GM18505 (cell line): Measurements from ENCODE around the gene INPPL1.
A peak's percentile ranks its signal among the peaks of the same experiment; 100 is the strongest.

ENCODE experiments used
- ATAC-seq: cut with Tn5 transposase; IDR thresholded peaks from one replicate; pipeline ENCODE4 v1.9.1; 2021; ENCODE audit not compliant: unreplicated experiment
- POLR2A ChIP-seq: IDR thresholded peaks from 4 replicates; pipeline ENCODE4 v1.6.1; 2011; ENCODE audit warnings: borderline replicate concordance; ENCODE audit not compliant: insufficient read depth, insufficient read length; ENCODE audit errors: extremely low read depth

The INPPL1 gene

GRCh38 chr11:72222106-72222891, 2.3 kb upstream of the INPPL1 start:
- no peak for TF ChIP-seq POLR2A

DNA sequence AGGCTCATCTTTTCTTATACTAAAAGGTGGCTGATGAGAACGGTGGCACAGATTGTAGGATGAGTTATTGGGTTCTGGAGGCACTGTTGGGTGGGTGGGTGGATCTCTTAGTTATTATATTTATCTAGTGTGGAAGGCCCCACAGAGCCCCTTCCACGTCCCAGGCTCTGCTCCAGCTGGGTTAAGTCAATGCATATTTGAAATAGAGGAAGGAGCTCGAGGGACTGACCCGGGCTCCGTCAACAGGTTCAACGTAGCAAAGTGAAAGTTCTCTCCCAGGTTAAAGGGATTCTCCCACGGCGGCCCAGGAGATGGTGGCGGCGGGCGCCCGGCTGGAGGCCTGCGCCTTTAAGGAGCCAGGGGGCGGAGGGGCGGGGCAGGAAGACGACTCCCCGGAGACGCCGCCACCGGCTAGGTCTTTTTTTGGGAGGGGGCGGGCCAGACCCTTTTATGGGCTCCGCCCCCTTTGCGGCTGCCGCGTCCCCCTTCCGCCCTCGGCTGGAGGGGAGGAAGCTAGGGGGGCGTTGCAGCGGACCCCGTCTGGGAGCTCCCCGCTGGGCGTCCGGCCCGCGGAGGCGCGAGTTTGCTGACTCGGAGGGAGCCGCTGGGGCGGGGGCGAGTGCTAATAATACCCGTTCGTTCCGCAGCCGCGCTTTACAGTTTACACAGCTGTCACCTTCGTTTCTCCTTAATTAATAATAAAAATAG, 1.5 kb upstream of the INPPL1 start:
- ATAC-seq, result peak; percentile 62
- no peak for TF ChIP-seq POLR2A

More at GRCh38 chr11:72222106-72222891, 2.3 kb upstream of the INPPL1 start:
- no peak for ATAC-seq

GRCh38 chr11:72223615-72224563, 678 bp upstream of the INPPL1 start:
- TF ChIP-seq POLR2A, result no peak
- peak; percentile 42 for ATAC-seq

DNA sequence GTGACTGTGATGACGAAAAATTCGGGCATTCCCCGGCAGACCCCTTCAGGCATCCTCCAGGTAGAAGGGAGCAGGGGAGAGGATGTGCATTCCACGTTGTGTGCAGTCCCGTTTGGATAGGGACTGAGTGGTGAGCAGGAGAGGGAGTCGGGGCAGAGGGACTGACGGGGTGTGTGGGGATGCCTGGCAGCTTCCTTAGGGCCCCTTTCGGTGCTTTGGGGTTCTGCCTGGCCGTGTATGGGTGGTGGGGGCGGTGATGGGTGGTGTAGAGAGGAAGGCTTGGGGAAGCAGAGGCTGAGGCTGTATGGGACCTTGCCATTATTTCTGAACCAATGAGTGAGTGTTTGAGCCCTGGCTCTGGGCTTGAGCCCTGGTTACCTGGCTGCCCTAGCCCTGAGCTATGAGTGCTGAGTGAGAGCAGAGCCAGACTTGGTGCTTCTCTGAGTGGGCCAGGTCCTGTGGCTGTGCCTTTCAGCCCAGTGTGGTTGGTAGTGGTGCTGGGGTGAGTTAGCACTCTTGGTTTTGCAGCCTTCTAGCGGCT, 914 bp downstream of the INPPL1 start:
- TF ChIP-seq POLR2A, result no peak
- ATAC-seq, result no peak

- no peak for TF ChIP-seq POLR2A
- ATAC-seq, result no peak
These were observed 2.1 kb downstream of the INPPL1 start for GRCh38 chr11:72226701-72227100.

- no peak for TF ChIP-seq POLR2A
- ATAC-seq, result no peak
These were observed 3.0 kb downstream of the INPPL1 start for GRCh38 chr11:72227316-72228228.

DNA sequence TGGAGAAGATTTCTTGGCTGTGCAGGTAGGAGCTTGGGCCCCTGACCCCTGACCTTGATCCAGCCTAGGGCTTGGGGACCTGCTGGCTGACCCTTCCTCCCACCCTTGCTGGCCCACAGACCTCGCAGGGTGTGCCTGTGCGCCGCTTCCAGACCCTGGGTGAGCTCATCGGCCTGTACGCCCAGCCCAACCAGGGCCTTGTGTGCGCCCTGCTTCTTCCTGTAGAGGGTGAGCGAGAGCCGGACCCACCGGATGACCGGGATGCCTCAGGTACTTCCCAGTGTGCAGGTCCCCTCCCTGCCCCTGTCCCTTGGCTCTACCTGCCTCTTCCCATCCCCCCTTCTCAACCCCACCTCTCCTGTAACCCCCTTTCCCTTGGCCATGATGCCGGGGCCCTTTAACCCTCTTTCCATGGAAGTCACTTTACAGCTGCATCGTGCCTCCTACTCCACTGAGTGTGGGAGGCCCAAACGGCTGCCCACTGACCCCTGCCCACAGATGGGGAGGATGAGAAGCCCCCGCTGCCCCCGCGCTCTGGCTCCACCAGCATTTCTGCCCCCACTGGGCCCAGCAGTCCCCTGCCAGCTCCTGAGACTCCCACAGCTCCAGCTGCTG, 3.8 kb downstream of the INPPL1 start:
- no peak for ATAC-seq
- TF ChIP-seq POLR2A, result no peak

DNA sequence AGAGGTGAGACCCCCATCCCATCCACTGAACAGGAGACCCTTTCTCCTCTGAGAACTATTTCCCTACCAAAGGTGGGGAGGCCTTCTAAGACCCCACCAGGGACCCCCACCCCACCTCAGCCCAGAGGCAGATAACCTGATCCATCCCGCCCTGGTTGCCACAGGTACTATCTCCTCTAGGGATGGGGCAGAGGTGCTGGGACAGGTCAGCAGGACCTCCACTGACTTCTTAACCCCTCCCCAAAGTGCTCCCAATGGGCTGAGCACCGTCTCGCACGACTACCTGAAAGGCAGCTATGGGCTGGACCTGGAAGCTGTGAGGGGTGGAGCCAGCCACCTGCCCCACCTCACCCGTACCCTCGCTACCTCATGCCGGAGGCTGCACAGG, 4.3 kb downstream of the INPPL1 start:
- no peak for ATAC-seq
- no peak for TF ChIP-seq POLR2A

GRCh38 chr11:72229336-72229924, 4.9 kb downstream of the INPPL1 start:
- TF ChIP-seq POLR2A, result no peak
- ATAC-seq, result no peak

DNA sequence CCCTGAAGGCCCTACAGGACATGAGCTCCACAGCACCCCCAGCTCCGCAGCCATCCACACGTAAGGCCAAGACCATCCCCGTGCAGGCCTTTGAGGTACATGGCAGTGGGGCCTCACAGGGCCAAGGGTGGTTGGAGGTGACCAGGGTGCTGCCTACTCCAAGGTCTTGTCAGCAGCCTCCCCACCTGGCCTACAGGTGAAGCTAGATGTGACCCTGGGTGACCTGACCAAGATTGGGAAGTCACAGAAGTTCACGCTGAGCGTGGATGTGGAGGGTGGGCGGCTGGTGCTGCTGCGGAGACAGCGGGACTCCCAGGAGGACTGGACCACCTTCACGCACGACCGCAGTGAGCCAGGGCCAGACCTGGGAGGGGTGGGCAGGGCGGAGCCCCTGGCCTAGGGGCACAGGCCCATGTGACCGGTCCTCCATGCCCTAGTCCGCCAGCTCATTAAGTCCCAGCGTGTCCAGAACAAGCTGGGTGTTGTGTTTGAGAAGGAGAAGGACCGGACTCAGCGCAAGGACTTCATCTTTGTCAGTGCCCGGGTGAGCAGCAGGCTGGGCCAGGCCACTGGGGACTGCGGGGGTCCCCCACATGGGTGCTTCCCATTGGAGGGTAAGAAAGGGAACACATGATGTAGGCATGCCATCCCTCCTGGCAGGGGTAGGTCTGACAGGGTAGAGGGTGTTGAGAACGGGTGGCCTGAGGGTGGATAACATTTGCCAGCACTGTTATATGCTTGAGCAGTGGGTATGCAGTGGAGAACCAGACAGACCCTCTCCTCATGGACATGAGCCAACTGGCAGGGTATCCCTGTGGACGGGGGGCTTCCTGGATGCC, 5.6 kb downstream of the INPPL1 start:
- no peak for TF ChIP-seq POLR2A
- ATAC-seq, result no peak
